ENCODE results near the gene MTG1.
"Not testable (repeated sequence)": the region's sequence is repeated elsewhere in the genome, so short reads cannot be mapped to it uniquely, and the experiment has no call there.

MTG1 gene

GRCh38 chr10:133379152-133379800 is 14.7 kb upstream of the MTG1 start, which contains the start of gene PAOX:
PAOX (plus strand) TSS chr10:133379262; CDS start chr10:133379317, 55 bp downstream.
- no peak for DNase-seq

- no peak for DNase-seq
Observed at GRCh38 chr10:133379801-133380666, 13.9 kb upstream of the MTG1 start.

GRCh38 chr10:133381036-133381435 is 12.9 kb upstream of the MTG1 start:
- no peak for DNase-seq

GRCh38 chr10:133383551-133383950 is 10.4 kb upstream of the MTG1 start:
- no peak for DNase-seq

- no peak for DNase-seq
Observed at GRCh38 chr10:133384071-133384470, 9.9 kb upstream of the MTG1 start.

GRCh38 chr10:133385214-133385613 is 8.7 kb upstream of the MTG1 start:
- no peak for DNase-seq

- DNase-seq, result not testable (repeated sequence)
Observed at GRCh38 chr10:133386951-133387350, 7.0 kb upstream of the MTG1 start.

GRCh38 chr10:133388236-133388972 is 5.6 kb upstream of the MTG1 start:
- DNase-seq, result peak; percentile 91

- peak; percentile 76 for DNase-seq
Observed at GRCh38 chr10:133388973-133389818, 4.8 kb upstream of the MTG1 start.

- no peak for DNase-seq
Observed at GRCh38 chr10:133390597-133391248, 3.2 kb upstream of the MTG1 start.

- no peak for DNase-seq
Observed at GRCh38 chr10:133391249-133391635, 2.7 kb upstream of the MTG1 start.

GRCh38 chr10:133391761-133392518 is 2.0 kb upstream of the MTG1 start:
- no peak for DNase-seq

- DNase-seq, result no peak
Observed at GRCh38 chr10:133393401-133394063, 425 bp upstream of the MTG1 start.

- peak; percentile 74 for DNase-seq
Observed at GRCh38 chr10:133394801-133395221, 854 bp downstream of the MTG1 start.

- DNase-seq, result no peak
Observed at GRCh38 chr10:133396035-133396624, 2.2 kb downstream of the MTG1 start.

- no peak for DNase-seq
Observed at GRCh38 chr10:133397938-133398337, 4.0 kb downstream of the MTG1 start.

GRCh38 chr10:133399123-133399601 is 5.2 kb downstream of the MTG1 start:
- no peak for DNase-seq

- DNase-seq, result no peak
Observed at GRCh38 chr10:133400624-133401424, 6.9 kb downstream of the MTG1 start.

- DNase-seq, result no peak
Observed at GRCh38 chr10:133401500-133401899, 7.5 kb downstream of the MTG1 start.

Measured in OCI-M1 (cell line).